Spleen (tissue), 11 donors: ENCODE measurements around the gene ZNF335. TPM values are rescaled to one million over a fixed set of nuclear protein-coding genes. Genes with fewer than 3 reads are reported as not detected.
"Not testable (repeated sequence)": the region's sequence is repeated elsewhere in the genome, so short reads cannot be mapped to it uniquely, and the experiment has no call there.

ENCODE experiments used
- DNase-seq: peaks from one replicate; pipeline ENCODE4 v3.0.0-alpha.2; 2020
- H3K27ac ChIP-seq, 8 donors: fragments of 200-600 bp; sonication (generic) in 7 of 8; 1 replicate in 4 of 8; 2 replicates in 4 of 8; pipeline versions ENCODE4 v1.5.0 to v1.8.0; 2016 to 2021; ENCODE audit warnings: inconsistent platforms in 4 of 8, mild to moderate bottlenecking in 4 of 8, moderate library complexity in 1 of 8
- H3K27me3 ChIP-seq, 7 donors: fragments of 200-600 bp; sonication (generic) in 6 of 7; replicated peaks in 1 of 7; 1 replicate in 4 of 7; 2 replicates in 3 of 7; pipeline versions ENCODE4 v1.5.0 to v1.8.0; 2016 to 2021; ENCODE audit warnings: inconsistent platforms in 3 of 7, mild to moderate bottlenecking in 1 of 7
- H3K36me3 ChIP-seq, 6 donors: fragments of 200-600 bp; sonication (generic) in 5 of 6; 1 replicate in 4 of 6; 2 replicates in 2 of 6; pipeline versions ENCODE4 v1.5.0 to v1.8.0; 2016 to 2021; ENCODE audit warnings: inconsistent platforms in 2 of 6
- H3K4me1 ChIP-seq, 6 donors: fragments of 200-600 bp; sonication (generic) in 5 of 6; 1 replicate in 3 of 6; 2 replicates in 3 of 6; pipeline versions ENCODE4 v1.5.0 to v1.8.0; 2016 to 2021; ENCODE audit warnings: inconsistent platforms in 3 of 6
- H3K4me3 ChIP-seq, 8 donors: fragments of 200-600 bp; sonication (generic) in 7 of 8; 1 replicate in 4 of 8; 2 replicates in 4 of 8; pipeline versions ENCODE4 v1.5.0 to v1.8.0; 2016 to 2021; ENCODE audit warnings: inconsistent platforms in 4 of 8, mild to moderate bottlenecking in 4 of 8, moderate library complexity in 2 of 8
- H3K9me3 ChIP-seq, 8 donors: fragments of 200-600 bp; sonication (generic) in 7 of 8; 1 replicate in 4 of 8; 2 replicates in 4 of 8; pipeline versions ENCODE4 v1.5.0 to v1.8.0; 2016 to 2021; ENCODE audit warnings: inconsistent platforms in 4 of 8
- POLR2A ChIP-seq, 3 donors: fragments of 450-650 bp; IDR thresholded peaks; one replicate each; pipeline ENCODE4 v1.5.1; 2017; ENCODE audit warnings: antibody characterized with exemption in 3 of 3, mild to moderate bottlenecking in 1 of 3
- POLR2AphosphoS5 ChIP-seq, 3 donors: sonication (generic); formaldehyde crosslinking; IDR thresholded peaks; one replicate each; pipeline ENCODE4 v1.5.1; 2017; ENCODE audit warnings: antibody characterized with exemption in 3 of 3
- WGBS, 5 donors: extraction: QIAGEN DNeasy Blood & Tissue Kit in 3 of 5; methylation state at CpG; one replicate each; pipeline versions ENCODE4 v1.1.5 to v1.1.7; 2013 to 2018; 5-methylcytosine and 5-hydroxymethylcytosine counted together
- intact Hi-C: fragments of 100-400 bp; cut with DNase I; formaldehyde crosslinking; loops from one replicate; pipeline ENCODE4 v1.15.0; 2023; ENCODE audit warnings: low total_unique reads
- polyA plus RNA-seq, 3 donors: library from polyadenylated mRNA; stranded (reverse); fragments of 200-250 nt; gene quantifications; one replicate each; pipeline ENCODE4 v1.2.1, GENCODE V29; 2013
- total RNA-seq, 7 donors: library from RNA; depleted of rRNA in 3 of 7; stranded (reverse); fragments of >200 nt in 3 of 7; fragmentation: NEBNext Ultra II Directional in 4 of 7; extraction: Animal tissue kit (Norgen Biotek cat#: 25700) in 4 of 7; gene quantifications; one replicate each; pipeline versions ENCODE4 v1.1.0 to v1.2.1, GENCODE V29; 2016 to 2021
- TF ChIP-seq, protein P1 (sequence below), 11 experiments: fragments of 200-600 bp in 7 of 11; fragments of 450-650 bp in 4 of 11; sonication (generic) in 4 of 11; IDR thresholded peaks in 8 of 11; conservative IDR thresholded peaks in 3 of 11; 1 replicate in 7 of 11; 2 replicates in 4 of 11; pipeline versions ENCODE4 v1.4.0 to v1.8.0; 2016 to 2021; ENCODE audit warnings: antibody characterized with exemption in 11 of 11, inconsistent platforms in 4 of 11, mild to moderate bottlenecking in 1 of 11
- donor health status: healthy with polysubstance abuse.
- donor health status: DM: no; HTN: no; CAD: no; lungs with moderate emphysema.
- donor health status: DM: no; HTN: no; CAD: no.
- donor health status: Bipolar disorder and iron deficiency.
- donor health status: healthy.
- donor health status: DM: no; HTN: no; CAD: no.
- donor health status: DM: yes; HTN: yes; CAD: no.

The ZNF335 gene
- total and polyA plus RNA-seq, 10 donors, result 8.2 to 46.3 (median 32.5) TPM

DNA sequence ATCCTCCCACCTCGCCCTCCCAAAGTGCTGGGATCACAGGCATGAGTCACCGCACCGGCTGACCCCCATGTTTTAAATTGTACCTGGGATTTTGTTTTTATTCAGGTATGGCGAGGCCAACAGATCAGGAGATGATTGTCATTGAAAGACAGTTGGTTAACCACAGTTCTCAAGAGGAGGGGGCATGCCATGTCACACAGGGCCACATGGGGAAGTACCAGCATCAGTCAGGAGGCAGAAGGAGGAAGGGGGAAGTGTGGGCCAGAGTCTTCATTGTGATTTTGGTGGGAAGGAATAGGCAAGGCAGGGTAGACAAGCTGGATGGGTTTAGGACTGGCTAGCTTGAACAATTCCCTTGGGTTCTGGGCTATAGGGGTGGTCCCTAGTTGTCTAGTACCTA lies 26.8 kb upstream of the ZNF335 start:
- TF ChIP-seq POLR2A (IDR thresholded peaks at IDR 0.05), result no peak
- TF ChIP-seq, protein P1, sequence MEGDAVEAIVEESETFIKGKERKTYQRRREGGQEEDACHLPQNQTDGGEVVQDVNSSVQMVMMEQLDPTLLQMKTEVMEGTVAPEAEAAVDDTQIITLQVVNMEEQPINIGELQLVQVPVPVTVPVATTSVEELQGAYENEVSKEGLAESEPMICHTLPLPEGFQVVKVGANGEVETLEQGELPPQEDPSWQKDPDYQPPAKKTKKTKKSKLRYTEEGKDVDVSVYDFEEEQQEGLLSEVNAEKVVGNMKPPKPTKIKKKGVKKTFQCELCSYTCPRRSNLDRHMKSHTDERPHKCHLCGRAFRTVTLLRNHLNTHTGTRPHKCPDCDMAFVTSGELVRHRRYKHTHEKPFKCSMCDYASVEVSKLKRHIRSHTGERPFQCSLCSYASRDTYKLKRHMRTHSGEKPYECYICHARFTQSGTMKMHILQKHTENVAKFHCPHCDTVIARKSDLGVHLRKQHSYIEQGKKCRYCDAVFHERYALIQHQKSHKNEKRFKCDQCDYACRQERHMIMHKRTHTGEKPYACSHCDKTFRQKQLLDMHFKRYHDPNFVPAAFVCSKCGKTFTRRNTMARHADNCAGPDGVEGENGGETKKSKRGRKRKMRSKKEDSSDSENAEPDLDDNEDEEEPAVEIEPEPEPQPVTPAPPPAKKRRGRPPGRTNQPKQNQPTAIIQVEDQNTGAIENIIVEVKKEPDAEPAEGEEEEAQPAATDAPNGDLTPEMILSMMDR (IDR thresholded peaks at IDR 0.05 in 8 of 11, conservative IDR thresholded peaks at IDR 0.05 in 3 of 11), result peak in 3 of 11 experiments; percentile 9 to 37 (median 27)
- peak in 1 of 3 donors; percentile 24 for TF ChIP-seq POLR2AphosphoS5 (IDR thresholded peaks at IDR 0.05)
- intact Hi-C loops, result no loop called here
- H3K27me3 ChIP-seq, result peaks cover 0 to 42% (median 0%) of the 10 kb centered on the region in 7 donors
- peak; percentile 83 for DNase-seq
- no peaks in the 10 kb centered on the region for H3K36me3 ChIP-seq
- peaks cover 5 to 95% (median 51%) of the 10 kb centered on the region in 6 donors for H3K4me1 ChIP-seq
- H3K9me3 ChIP-seq, result no peaks in the 10 kb centered on the region
- peak overlapping the region in 6 of 8 donors; percentile 29 to 86 (median 63) for H3K27ac ChIP-seq
- peak overlapping the region in 1 of 8 donors; percentile 44 for H3K4me3 ChIP-seq
- WGBS, 5 donors, result 43 to 53% (median 49%) methylated on average over 4 of the region's 4 CpGs

- TF ChIP-seq, protein P1 (IDR thresholded peaks at IDR 0.05 in 8 of 11, conservative IDR thresholded peaks at IDR 0.05 in 3 of 11), result no peak
- TF ChIP-seq POLR2AphosphoS5 (IDR thresholded peaks at IDR 0.05) (no peak), POLR2A (IDR thresholded peaks at IDR 0.05) (no peak)
- Histone ChIP-seq H3K27me3 (peaks cover 0 to 46% (median 0%) of the 10 kb centered on the region in 7 donors), H3K9me3 (no peaks in the 10 kb centered on the region), H3K36me3 (no peaks in the 10 kb centered on the region), H3K4me3 (peak overlapping the region in 1 of 8 donors; percentile 44), H3K27ac (peak overlapping the region in 6 of 8 donors; percentile 29 to 86 (median 63)), H3K4me1 (peaks cover 2 to 95% (median 48%) of the 10 kb centered on the region in 6 donors)
- intact Hi-C loops, result no loop called here
- WGBS, 5 donors, result 20 to 46% (median 27%) methylated on average over 2 of the region's 2 CpGs
- DNase-seq, result no peak
These were observed 26.3 kb upstream of the ZNF335 start for GRCh38 chr20:45998337-45998736.

DNA sequence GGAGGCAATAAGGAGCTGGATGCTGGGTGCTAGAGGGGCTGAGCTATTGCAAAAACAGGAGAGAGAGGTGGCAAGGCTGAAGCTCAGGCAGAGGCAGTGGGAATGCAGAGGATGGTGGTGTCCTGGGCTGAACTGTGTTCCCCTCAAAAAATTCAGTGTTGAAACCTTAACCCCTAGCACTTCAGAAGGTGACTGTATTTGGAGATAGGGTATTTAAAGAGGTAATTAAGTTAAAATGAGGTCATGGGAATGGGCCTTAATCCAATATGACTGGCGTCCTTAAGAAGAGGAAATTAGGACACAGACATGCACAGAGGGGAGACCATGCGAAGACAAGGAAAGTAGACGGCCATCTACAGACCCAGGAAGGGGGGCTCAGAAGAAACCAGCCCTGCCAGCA lies 25.2 kb upstream of the ZNF335 start:
- H3K36me3 ChIP-seq, result no peaks in the 10 kb centered on the region
- peaks cover 2 to 96% (median 47%) of the 10 kb centered on the region in 6 donors for H3K4me1 ChIP-seq
- H3K9me3 ChIP-seq, result no peaks in the 10 kb centered on the region
- no peak for TF ChIP-seq POLR2AphosphoS5 (IDR thresholded peaks at IDR 0.05)
- no peak for TF ChIP-seq POLR2A (IDR thresholded peaks at IDR 0.05)
- TF ChIP-seq, protein P1 (IDR thresholded peaks at IDR 0.05 in 8 of 11, conservative IDR thresholded peaks at IDR 0.05 in 3 of 11), result no peak
- H3K27me3 ChIP-seq, result peaks cover 0 to 48% (median 0%) of the 10 kb centered on the region in 7 donors
- DNase-seq, result no peak
- intact Hi-C loops, result no loop called here
- no peak overlapping the region for H3K4me3 ChIP-seq
- WGBS, 5 donors, result 24 to 46% (median 39%) methylated on average over 3 of the region's 3 CpGs
- H3K27ac ChIP-seq, result no peak overlapping the region

GRCh38 chr20:45995495-45996097 lies 23.6 kb upstream of the ZNF335 start:
- H3K36me3 ChIP-seq, H3K27ac ChIP-seq, H3K4me3 ChIP-seq, H3K9me3 ChIP-seq, DNase-seq, intact Hi-C loops: not testable (repeated sequence)
- H3K27me3 ChIP-seq, result peaks cover 0 to 50% (median 0%) of the 10 kb centered on the region in 7 donors
- H3K4me1 ChIP-seq, result peaks cover 2 to 88% (median 37%) of the 10 kb centered on the region in 6 donors
- 85 to 94% (median 89%) methylated on average over 6 of the region's 6 CpGs for WGBS, 5 donors
